HCEC 1CT (cell line): ENCODE data around the gene ZNF672.
"Not testable (repeated sequence)": the region's sequence is repeated elsewhere in the genome, so short reads cannot be mapped to it uniquely, and the experiment has no call there.

Source experiments
- DNase-seq: peaks from one replicate; pipeline ENCODE4 v3.0.0-alpha.2; 2017

The ZNF672 gene

DNA sequence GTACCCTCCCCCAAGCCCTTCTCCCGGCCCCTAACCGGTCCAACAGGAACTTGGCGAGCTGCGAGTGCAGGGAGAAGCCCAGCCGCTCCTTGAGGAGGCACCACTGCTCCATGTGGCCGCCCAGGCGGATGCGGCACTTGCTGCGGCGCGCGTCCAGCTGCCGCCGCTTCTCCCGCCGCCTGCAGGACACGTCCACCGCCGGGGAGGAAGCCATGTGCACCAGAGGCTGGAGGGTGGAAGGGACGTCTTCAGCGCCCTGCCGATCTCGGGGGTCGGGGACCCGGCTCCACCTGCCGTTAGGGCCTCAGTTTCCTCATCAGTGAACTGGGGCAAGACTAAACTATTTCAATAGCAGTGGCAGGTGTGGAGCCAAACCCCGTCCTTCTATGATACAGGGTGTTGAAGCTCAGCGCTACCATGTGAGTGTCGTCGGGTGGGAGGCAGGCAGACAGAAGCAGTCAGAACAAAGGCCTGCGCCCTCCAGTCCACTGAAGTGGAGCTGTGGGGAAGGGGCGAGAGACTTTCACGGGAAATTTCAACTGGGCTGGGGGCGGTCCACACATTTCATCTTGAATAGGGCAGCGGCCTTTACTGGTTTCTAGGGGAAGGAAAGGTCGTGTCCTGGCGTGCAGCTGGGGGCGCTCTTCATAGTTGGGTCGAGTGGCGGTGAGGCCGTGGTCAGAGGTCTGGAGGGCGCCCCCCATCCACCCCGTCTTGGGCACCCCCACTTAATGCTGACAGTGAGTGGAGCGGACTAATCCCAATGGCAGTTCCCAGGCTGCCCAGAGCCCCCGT, 20.3 kb downstream of the ZNF672 start:
- DNase-seq: peak; percentile 79

DNA sequence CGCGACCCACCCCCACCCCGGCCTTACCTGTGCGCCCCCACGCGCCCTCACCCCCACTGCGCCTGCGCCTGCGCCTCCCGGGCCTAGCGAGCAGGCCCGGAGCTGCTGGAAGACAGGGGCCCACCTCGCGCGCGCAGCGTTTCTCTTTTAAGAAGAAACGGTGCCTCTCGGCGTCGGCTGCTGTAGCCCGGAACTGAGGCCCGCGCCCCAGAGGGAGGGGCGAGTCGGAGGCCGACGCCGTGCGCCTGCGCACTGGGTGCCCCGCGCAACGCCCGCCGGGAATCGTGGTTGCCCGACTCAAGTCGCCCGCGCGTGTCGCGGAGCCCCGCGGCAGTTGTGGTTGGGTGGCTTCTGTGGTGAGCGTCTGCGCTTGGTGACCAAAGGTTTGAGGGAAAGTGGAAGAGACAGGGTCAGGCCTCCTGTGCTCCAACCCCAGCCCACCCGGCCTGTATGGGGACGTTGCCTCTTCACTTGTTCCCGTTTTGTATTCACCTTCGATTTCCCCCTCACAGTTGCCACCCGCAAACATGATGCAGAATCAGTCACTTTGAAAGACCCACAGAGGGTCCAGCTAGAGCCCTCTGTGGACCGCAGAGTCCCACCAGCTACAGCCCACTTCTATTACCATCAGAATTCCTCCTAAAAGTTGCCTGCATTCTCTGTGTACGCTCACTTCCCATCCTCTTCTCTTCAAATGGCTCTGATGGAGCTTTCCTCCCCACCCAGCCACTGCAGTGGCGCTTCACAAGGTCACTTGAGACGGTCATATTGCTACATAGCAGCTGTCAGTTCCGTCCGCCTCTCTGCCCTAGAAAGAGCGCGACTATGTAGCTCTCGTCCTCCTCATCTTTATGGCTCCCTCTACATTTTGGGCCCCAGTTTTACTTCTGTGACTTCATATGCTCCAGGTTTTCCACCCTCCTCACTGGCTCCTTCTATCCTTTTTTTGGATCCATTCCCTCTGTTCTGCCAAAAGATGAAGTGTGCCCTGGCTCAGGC, 21.2 kb downstream of the ZNF672 start, which contains the start of gene ZNF692:
Gene ZNF692, minus strand, starts transcription at position 195 of the 999 bp plus-strand sequence. CDS start 776 bp downstream, outside the sequence.
- peak; percentile 97 for DNase-seq

DNA sequence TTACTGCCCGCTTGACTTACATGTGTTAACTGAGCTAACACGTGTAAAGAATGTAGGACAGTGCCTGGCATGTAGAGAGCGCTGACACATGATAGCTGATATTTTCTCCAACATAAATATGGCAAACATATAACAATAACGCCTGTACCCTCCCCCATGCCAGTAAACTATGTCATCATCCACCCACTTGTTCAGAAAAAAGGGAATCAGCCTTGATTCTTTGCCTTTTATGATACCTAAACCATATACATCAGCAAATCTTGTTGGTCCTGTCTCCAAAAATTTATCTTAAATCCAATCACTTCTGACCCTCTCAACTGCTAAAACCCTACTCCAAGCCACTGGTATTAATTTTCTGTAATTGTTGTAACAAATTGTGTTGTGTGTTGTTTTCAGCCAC, 22.0 kb downstream of the ZNF672 start:
- no peak for DNase-seq

DNA sequence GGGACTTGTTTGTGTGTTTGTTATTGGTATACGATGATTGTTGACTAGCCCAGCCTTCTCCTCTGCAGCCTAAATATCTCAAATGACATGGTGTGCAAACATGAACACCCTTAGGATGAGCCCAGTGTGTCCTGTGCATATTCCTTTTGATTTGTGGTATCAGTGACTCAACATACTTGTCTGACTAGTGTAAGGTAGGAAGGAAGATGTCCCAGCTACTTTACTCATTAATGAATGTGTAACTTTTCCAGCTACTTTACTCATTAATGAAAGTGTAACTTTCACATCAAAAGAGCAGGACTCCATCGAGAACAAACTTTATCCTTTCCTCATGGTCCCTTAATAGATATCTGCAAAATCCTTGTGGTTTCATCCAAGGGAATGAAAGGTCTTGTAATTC, 23.6 kb downstream of the ZNF672 start:
- DNase-seq: no peak

DNA sequence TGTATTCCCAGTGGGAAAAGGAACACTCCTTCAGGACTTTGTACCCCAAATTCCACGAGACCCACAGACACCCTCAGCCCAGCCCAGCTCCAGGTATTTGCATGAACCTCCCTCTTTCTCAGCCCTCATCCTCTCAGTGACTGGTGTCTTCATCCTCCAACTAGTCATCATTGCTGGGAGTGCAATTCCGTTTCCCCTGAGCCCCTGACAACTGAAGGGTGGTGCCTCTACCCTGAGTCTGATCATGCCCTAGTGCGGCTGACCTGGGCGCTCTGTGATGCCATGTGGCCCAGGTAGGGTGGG, 24.6 kb downstream of the ZNF672 start:
- DNase-seq: no peak

DNA sequence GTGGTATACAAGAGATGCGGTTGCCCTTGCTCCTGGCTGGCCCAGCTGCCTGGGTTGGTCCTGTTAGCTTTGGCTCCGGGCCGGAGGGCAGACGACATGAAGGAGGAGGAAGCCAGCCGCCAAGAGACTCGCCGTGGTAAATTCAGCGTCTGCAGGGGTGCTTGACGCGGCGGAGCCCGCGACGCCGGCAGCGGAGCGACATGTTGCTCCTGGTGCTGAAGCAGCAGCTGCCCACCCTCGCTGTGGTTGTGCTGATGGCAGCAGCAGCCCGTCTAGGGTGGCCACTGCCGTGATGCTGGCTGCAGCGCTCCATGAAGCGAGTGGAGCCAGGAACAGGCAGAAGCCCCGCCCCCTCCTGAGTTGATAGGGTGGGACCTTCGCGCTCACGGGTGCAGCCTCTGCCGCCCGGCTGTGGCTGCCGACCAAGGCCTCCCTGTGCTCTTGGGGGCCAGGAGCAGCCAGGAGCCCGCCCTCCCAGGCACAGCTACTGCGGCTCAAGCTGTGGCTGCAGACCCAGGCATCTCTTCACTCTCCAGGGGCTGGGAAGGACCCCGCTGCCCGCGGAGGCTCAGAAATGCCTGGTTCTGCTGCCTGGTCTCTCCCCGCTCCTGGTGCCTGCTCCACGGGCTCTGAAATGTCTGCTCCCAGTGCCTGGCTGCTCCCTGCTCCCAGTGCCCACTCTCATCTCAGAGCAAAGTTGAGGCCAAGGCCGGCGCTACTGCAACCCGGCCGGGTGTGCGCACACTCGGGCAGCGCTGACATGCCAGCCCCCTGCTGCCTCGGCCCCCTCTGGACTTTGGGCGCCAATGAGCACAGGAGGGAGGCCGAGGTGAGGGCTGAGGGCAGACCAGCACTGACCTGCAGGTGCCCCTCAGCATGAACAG, 25.2 kb downstream of the ZNF672 start:
- DNase-seq: peak; percentile 58

DNA sequence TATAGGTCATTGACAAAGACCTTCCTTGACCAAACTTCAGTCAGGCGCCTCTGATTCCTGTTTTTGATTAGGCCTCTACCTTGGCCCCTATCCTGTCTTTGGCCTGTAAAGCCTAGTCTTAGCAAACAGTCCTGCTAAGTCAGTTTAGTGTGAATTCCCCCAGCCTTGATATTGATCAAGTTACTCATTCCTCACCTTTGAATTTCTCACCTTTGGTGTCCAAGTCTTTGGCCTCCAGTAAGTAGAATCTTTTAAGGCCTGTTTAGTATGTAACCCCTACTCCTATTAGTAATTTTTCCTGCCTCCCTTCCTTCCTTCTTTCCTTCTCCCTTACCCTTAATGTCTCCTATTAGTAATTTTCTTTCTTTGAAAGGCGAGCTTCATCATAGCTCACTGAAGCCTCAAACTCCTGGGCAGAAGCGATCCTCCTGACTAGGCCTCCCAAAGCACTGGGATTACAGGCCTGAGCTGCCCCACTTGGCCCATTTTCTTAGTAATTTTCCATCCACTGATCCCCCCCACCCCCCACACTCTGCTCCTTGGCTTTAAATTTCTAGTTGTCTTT, 33.9 kb downstream of the ZNF672 start:
- no peak for DNase-seq

DNA sequence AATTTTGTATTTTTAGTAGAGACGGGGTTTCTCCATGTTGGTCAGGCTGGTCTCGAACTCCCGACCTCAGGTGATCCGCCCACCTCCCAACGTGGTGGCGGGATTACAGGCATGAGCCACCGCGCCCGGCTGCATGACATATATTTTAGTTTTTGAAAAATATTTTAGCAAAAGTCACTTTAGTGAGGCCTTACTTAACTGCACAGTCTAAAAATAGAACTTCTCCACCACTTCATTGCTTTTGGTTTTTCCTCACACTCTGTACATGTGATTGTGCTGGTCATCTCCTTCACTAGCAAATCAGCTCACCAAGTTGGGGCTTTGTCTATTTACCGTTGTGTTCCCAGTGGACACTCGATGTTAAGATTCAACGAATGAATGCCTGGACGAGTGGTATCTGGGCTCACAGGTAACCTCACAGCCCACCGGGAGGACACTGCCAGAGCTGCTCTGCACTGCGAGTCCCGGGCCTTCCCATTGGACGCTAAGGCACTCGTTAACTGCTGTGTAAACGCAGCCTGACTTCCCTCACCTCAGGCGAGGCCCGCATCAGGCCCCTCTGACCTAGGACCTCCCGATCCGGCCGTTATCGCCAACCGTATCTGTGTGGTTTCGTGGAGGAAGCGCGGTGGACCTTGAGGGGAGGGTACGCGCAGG, 34.9 kb downstream of the ZNF672 start:
- peak; percentile 53 for DNase-seq

DNA sequence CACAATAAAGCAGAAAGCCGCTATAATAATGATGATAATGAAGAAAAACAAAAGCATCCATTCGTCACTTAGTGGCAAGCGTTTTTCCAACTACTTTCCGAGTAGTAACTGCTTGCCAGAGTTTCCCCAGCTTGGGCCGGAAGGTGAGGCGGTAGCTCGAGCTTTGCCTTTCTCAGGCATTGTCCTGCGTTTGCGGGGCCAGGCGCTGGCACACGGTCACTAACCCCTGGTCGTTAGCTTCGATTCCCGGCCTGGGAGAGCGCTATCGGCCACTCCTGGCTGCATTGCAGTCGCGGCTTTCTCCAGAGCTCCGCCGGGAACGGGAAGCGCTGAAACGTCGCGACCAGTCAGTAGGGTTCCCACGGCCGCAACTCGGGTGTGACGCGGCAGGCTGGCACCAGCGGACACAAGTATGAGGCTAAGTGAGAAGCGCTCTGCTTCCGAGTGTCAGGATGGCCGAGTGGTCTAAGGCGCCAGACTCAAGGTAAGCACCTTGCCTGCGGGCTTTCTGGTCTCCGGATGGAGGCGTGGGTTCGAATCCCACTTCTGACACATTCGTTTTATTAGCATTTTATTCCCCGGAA, 35.5 kb downstream of the ZNF672 start:
- DNase-seq: peak; percentile 93

DNA sequence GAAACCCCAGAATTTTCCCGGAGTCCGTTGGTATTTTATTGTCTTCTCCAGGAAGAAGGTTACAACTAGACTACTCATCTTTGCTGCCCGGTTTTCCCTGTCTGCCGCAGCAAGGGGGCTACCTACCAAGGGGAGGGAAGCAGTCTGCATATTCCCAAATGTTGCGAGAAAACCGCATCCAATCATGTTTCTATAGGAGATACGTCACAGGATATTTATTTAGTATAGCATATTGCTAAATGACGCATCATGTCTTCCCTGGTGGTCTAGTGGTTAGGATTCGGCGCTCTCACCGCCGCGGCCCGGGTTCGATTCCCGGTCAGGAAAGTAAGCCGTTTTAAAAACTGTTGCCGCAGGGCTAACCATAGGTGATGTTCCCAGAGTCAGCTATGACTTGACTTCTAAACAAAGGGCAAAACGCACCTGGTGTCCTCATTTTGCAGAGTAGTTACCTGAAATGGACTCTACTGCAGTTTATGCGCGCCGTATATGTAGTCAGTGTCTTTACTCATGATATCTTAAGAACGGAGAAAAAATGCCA, 36.0 kb downstream of the ZNF672 start:
- DNase-seq: peak; percentile 69

DNA sequence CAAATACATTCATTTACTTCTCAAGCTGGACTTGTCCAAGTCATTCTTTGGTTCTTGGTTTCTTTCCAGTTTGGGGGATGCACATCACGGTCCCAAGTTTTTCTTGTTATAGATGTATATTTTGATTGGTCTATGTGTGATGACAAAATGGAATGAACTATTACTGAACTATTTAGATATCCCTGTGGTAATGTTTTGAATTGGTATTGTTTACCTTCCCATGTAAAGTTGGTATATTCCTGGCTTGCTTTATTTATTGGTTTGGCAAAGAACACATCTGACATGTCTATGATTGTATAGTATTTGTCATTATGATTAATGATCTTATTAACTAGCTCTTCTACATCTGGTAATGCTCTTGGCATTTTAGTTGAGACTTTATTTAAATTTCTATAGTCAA, 43.2 kb downstream of the ZNF672 start:
- DNase-seq: no peak

DNA sequence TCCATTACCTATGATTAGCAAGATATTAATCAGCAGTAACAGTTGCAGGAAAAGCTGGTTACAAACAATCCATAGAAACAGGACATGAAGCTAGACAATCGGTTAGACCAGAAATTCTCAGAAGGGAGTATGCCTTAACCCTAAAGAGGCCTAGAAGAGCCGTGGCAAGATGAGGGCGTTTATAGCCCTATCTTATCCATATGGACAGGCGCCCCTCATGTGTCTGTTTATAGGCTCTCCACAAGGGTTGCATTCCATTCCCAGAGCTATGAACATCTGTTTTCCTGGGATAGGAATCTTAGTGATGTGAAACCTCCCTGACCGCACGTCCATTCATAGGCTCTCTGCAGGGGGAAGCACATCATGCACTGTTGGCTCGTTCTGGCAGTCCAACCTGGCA, 44.4 kb downstream of the ZNF672 start:
- peak; percentile 13 for DNase-seq

DNA sequence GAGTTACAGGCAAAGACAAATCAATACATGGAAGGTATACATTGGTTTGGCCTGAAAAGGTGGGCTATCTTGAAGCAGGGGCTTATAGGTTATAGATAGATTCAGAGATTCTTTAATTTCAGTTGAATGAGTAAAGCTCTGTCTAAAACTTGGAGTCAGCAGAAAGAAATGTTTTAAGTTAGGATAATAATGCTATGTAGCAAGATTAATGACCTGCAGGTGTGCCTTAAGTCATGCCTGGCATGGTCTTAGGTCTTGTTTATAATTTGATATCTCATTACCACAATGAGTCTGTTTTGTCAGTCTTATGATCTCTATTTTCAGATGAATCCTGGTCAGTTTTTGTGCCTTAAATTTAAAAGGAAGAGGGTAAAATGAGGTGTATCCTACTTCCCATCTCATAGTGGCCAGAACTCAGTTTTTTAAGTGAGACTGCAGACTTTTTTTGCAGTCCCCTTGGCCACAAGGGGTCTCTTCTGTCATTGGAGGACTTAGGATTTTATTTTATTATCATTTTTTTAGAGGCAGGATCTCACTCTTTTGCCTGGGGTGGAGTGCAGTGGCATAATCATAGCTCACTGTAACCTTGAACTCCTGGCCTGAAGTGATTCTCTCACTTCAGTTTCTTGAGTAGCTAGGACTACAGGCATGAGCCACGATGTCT, 46.7 kb downstream of the ZNF672 start:
- no peak for DNase-seq

DNA sequence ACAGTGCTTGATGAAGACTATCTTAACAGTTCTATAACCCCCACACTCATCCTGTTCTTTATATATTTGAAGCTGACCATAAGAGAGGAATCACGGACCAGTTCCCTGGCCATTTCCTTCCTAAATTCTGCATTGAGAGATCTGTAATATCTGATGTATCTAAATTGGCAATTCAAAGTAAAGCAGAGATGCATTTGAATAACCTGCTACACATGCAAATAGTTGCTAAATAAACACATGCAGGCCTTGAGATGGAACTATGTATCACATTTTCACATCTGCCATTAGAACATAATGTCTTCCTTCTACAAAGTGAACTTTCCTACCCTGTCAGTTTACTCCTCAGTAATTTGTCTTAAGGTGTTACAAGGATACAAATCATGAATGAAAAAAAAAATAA, 47.6 kb downstream of the ZNF672 start:
- no peak for DNase-seq

DNA sequence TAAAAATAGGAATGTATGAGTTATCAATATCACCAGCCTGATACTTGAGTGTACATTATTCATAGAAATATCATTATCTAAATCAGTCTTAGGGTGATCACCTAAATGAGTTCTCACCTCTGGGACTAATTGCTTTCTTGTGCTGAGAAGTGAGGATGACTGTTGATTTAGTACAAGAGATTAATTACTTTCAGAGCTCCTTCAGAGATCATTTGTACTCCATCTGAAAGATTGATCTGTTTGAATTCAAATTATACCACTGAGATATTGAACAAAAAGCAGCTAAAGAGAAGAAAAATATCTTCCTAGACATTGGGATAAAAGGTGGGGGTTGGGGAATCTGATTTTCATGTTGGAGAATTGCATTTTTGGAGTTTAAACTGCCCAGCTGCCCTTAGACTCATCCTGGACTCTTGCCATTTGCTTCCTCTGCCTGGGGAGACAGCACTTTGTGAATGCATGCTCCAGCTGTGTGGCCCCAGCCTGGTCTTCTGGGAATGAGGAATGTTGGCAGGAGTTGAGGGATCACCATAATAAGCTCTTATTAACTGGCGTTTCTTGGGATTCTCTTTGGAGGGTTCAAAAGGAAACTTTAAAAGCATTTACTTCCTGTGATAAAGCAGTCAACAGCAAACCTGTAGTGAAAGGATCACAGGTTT, 48.3 kb downstream of the ZNF672 start:
- DNase-seq: peak; percentile 24

DNA sequence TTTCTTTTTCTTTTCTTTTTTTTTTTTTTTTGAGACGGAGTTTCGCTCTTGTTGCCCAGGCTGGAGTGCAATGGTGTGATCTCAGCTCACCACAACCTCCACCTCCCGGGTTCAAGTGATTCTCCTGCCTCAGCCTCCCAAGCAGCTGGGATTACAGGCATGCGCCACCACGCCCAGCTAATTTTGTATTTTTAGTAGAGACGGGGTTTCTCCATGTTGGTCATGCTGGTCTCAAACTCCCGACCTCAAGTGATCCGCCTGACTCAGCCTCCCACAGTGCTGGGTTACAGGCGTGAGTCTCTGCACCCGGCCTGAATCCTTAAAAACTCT, 51.9 kb downstream of the ZNF672 start:
- DNase-seq: not testable (repeated sequence)

DNA sequence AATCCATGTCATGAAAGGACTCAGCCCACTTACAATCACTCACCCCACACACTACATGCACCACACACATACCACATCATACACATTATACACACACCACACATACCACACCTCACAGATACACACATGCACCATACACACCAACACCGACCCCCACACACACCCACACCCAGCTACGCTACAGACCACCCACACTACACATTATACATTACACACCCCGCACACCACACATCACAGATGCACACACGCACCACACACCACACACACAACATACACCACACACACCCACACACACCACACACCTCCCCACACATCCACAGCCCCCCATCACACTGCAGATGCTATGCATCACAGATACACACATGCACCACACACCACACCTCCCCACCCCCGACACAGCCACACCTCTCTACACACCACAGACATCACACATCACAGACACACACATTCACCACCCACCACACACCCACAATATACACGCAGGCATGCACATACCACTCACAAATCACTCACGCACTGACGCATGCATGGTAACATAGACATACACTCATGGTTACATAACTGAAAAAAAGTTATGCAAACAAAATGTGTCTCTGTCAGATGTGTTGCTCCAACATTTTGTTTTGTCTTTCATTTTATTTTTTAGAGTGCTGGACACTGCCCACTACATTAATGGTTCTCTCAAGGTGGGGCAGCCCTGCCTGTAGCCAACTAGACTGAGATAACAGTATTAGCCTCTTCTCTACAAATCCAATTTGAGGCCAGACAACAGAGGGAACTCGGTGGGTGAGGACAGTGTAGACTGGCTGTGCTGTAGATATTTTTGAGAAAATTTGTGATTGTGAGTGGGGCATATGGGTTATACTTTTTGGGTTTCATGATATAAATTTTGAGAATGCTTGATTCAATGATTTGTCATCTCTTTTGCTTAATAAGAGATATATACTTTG, 52.8 kb downstream of the ZNF672 start:
- no peak for DNase-seq

DNA sequence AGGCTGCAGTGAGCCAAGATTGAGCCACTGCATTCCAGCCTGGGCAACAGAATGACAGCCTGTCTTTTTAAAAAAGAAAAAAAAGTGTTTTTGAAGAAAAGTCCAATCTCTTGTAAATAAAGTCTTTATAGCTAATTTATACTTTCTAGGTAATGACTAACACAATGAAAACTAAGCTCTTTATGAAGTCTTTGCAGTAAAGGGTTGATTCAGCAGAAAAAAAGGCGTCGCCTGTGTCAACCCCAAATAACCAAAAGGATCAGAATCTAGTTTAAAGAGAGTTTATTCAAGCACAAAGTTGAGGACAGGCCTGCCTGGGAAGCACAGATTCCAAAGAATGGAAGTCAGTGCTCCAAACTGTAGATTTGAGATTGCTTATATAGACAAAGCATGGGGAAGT, 53.7 kb downstream of the ZNF672 start:
- DNase-seq: no peak

DNA sequence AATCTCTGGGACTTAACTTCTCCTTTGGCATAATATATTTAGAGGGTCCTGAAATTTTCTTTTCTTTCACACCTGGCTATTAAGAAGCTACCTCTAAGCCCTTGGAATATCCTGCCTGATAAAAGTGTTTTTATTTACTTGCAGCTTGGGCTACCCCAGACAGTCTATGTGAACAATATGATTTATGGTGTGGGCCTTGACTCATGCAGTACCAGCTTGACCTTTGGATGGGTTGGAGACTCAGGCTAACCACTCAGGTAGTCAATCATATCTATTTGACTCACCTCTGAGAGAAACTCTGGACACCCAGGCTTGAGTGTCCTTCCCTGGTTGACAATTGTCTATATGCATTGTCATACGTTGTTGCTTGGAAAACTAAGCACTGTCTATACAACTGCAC, 54.6 kb downstream of the ZNF672 start:
- no peak for DNase-seq
